Measurements from ENCODE around the gene PABPC1L.

PABPC1L gene

DNA sequence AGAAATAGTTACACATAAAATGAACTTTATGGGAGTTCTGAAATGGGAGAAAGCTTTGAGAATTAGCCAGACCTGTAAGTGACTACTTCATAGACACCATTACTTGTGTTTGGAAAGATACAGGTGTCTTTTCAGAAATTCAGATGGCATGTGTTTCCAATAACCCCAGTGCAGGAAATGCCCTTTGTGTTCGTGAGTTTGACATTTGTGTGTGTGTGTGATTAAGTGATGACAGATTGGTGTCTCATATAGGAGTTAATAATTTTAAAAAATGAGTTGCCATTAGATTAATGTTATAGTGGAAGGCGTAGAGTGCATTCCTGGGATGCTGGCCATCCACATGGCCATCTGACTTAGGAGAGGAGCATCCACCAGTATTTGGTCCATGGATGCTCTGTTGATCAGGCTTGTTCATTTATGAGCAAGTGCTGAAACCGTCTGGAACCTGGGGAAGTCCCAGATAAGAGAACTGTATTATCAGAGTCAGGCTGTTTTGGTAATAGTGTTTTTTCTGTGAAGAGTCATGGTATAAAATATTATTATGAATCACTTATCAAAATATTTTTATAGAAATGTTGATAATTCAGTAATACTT is 59.5 kb downstream of the PABPC1L start:
- DNase-seq = no peak

GRCh38 chr20:44970243-44970757 is 60.4 kb downstream of the PABPC1L start:
- DNase-seq = no peak

GRCh38 chr20:44973053-44973452 is 63.2 kb downstream of the PABPC1L start:
- DNase-seq = no peak

DNA sequence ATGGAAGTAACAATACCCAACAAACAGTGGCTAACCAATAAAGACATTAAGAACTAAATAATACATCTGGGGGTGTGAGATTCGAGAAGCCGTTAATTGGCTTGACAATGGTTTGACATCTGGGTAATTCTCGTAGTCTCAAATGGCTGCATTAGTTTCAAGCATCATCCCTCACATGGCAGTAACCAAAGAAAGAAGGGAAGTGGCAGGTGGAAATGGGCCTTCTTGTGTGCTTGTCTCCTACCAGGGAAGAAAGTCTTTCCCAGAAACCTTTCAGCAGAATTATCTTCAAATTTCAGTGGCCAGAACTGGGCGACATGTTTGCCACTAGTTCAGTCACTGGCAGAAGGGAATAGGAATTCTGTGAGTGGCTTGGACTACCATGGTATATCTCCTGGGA is 66.8 kb downstream of the PABPC1L start:
- no peak for DNase-seq

DNA sequence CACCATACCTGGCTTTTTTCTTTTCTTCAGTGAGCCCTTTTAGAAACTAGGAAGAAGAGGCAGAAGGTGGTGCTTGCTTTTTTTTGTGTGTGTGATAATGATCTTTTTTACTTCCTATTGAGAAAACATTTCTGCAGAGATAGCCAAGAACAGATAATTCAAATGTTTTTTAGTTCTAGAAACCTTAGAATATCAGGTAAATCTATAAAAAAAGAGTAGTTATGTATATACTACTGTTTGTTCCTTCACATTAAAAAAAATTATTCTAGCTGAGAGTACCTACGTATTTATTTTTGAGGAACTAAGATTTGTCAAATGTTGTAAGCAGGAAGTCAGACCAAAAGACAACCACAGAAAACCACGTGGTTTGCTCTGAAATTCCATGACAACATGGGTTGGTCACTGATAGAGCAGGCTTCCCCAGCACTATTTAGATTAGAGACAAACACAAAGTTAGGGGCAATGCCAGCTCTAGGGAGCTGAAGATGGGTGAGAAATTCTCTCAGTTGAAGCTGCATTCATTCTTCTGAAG is 69.3 kb downstream of the PABPC1L start:
- no peak for DNase-seq

DNA sequence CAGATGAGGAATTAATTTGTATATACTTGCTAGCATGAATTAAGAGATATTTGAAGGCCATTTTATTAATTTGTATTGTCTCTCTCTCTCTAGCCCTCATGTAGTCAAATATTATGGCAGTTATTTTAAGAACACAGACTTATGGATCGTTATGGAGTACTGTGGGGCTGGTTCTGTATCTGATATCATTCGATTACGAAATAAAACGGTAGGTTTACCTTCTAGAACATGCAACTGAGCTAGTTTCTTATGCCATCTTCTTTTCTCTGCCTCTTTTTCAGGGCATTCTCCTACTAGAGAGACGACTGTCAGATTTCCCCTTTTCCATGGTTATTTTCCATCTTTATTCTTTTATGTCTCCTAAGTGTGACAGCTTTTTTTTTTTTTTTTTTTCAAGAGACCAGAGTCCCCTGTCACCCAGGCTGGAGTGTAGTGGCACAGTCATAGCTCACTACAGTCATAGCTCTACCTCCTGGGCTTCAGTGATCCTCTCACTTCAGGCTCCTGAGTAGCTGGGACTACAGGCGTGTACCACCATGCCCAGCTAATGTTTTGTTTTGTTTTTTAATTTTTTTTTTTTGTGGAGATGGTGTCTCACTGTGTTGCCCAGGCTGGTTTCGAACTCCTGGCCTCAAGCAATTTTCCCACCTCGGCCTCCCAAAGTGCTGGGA is 72.0 kb downstream of the PABPC1L start:
- DNase-seq = no peak

DNA sequence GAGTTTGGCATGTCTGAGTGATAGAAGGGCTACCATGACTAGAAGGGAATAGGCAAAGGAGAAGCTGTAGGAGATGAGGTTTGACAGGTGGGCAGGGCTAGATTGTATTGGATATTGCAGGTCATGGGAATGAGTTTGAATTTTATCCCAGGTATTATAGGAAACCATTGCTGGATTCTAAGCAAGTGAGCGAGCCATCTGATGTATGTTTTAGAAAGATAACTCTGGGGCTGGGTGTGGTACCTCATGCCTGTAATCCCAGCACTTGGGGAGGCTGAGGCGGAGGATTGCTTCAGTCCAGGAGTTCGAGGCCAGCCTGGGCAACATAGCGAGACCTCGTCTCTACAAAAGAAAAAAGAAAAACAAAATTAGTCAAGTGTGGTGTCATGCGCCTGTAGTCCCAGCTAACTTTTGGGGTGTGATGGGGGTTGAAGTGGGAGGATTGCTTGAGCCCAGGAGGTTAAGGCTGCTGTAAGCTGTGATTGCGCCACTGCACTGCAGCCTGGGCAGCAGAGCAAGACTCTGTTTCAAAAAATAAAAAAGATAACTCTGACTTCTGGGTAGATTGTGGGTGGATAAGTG is 73.3 kb downstream of the PABPC1L start:
- no peak for DNase-seq

GRCh38 chr20:44988631-44989171 is 78.8 kb downstream of the PABPC1L start:
- DNase-seq = no peak

Measured in NCI-H748 treated with DMSO at 0.1 percent for 48 hours (cell line).